SU-DHL-6 (cell line): ENCODE measurements around the gene RBM19.

Experiments
- H2AFZ ChIP-seq: fragments of 200-600 bp; sonication (generic); 2 replicates; pipeline ENCODE4 v1.6.1; 2014; ENCODE audit warnings: low read depth, mild to moderate bottlenecking, moderate library complexity, mixed read lengths, antibody characterized with exemption, low read length; ENCODE audit not compliant: severe bottlenecking
- H3F3A ChIP-seq: fragments of 200-600 bp; shearing (Covaris generic); 2 replicates; pipeline ENCODE4 v1.6.0; 2016; ENCODE audit warnings: antibody characterized with exemption, mild to moderate bottlenecking; ENCODE audit not compliant: insufficient read depth
- H3K27ac ChIP-seq: fragments of 200-600 bp; sonication (generic); 2 replicates; pipeline ENCODE4 v1.5.1; 2016; ENCODE audit warnings: low read depth, mild to moderate bottlenecking, low read length, moderate library complexity, mixed read lengths
- H3K27me3 ChIP-seq: fragments of 200-600 bp; sonication (generic), shearing (Covaris generic); 2 replicates; pipeline ENCODE4 v1.6.0; 2014; ENCODE audit warnings: mild to moderate bottlenecking, low read length
- H3K36me3 ChIP-seq: fragments of 200-600 bp; sonication (generic); 2 replicates; pipeline ENCODE4 v1.6.1; 2014; ENCODE audit warnings: mild to moderate bottlenecking, low read length, mixed read lengths
- H3K4me2 ChIP-seq: fragments of 300-600, 200-600 bp; shearing (Covaris generic), sonication (generic); 2 replicates; pipeline ENCODE4 v1.6.0; 2014; ENCODE audit warnings: low read length, low read depth, mild to moderate bottlenecking; ENCODE audit not compliant: poor library complexity, severe bottlenecking
- H3K4me3 ChIP-seq: fragments of 200-600 bp; sonication (generic); 2 replicates; pipeline ENCODE4 v1.5.1; 2014; ENCODE audit warnings: antibody characterized with exemption, low read length, mild to moderate bottlenecking, mixed read lengths; ENCODE audit not compliant: insufficient read depth, poor library complexity, severe bottlenecking
- H3K79me2 ChIP-seq: fragments of 200-600 bp; sonication (generic); 2 replicates; pipeline ENCODE4 v1.6.1; 2014; ENCODE audit warnings: mild to moderate bottlenecking, low read length, moderate library complexity; ENCODE audit not compliant: insufficient read depth
- H3K9ac ChIP-seq: fragments of 200-600 bp; sonication (generic); 2 replicates; pipeline ENCODE4 v1.7.0; 2014; ENCODE audit warnings: mild to moderate bottlenecking, low read length
- H3K9me2 ChIP-seq: fragments of 200-600 bp; sonication (generic); replicated peaks from 2 replicates; pipeline ENCODE4 v1.6.1; 2014; ENCODE audit warnings: low read length; ENCODE audit not compliant: insufficient read depth
- H3K9me3 ChIP-seq: fragments of 200-600 bp; sonication (generic); 2 replicates; pipeline ENCODE4 v1.6.1; 2014; ENCODE audit warnings: low read length, mixed read lengths; ENCODE audit not compliant: insufficient read depth
- H4K20me1 ChIP-seq: fragments of 200-600 bp; sonication (generic); 2 replicates; pipeline ENCODE4 v1.6.1; 2014; ENCODE audit warnings: low read depth, mild to moderate bottlenecking, antibody characterized with exemption, low read length, moderate library complexity, mixed read lengths
- CTCF ChIP-seq: fragments of 200-600 bp; sonication (generic); IDR thresholded peaks from one replicate; pipeline ENCODE4 v1.5.1; 2017; ENCODE audit warnings: antibody characterized with exemption, mild to moderate bottlenecking, low read length, moderate library complexity; ENCODE audit not compliant: insufficient read depth, poor library complexity, severe bottlenecking
- EZH2phosphoT487 ChIP-seq: fragments of 200-600 bp; sonication (generic), shearing (Covaris generic); conservative IDR thresholded peaks from 2 replicates; pipeline ENCODE4 v1.6.1; 2018; ENCODE audit warnings: mild to moderate bottlenecking, antibody characterized with exemption, low read length, moderate library complexity, mixed read lengths

The RBM19 gene

GRCh38 chr12:113980054-113980453 is 13.9 kb upstream of the RBM19 start:
- Histone ChIP-seq H3F3A (no peaks in the 10 kb centered on the region), H3K9me2 (no peaks in the 10 kb centered on the region), H3K9ac (no peak overlapping the region), H3K27ac (no peak overlapping the region), H3K9me3 (no peaks in the 10 kb centered on the region), H3K4me2 (no peak overlapping the region), H3K4me3 (no peak overlapping the region), H3K36me3 (no peaks in the 10 kb centered on the region), H4K20me1 (no peaks in the 10 kb centered on the region), H3K79me2 (no peaks in the 10 kb centered on the region), H3K27me3 (no peaks in the 10 kb centered on the region), H2AFZ (no peak overlapping the region)
- TF ChIP-seq EZH2phosphoT487 (no peak), CTCF (no peak)

DNA sequence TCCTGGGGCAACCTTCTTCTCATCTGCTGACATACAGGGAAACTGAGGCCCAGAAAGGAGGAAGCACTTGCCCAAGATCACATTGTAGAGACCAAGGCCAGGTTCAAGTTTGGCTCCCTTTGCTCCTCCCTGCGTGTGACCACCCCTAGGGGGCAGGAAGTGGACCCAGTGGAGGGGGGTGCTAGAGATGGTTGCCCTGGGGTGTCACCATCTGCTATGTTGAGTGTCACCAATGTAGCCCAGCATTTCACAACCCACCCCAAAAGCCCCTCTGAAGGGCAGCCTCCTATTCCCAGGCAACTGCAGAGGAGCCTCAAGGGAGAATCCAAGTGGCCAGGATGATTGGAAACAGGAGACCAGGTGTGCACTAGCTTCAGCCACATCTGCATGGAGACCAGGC is 12.0 kb upstream of the RBM19 start:
- no peak for TF ChIP-seq EZH2phosphoT487
- TF ChIP-seq CTCF, result no peak
- Histone ChIP-seq H3F3A (no peaks in the 10 kb centered on the region), H3K4me2 (no peak overlapping the region), H2AFZ (no peak overlapping the region), H3K27me3 (no peaks in the 10 kb centered on the region), H3K4me3 (no peak overlapping the region), H3K79me2 (no peaks in the 10 kb centered on the region), H3K36me3 (no peaks in the 10 kb centered on the region), H3K27ac (no peak overlapping the region), H3K9me2 (no peaks in the 10 kb centered on the region), H4K20me1 (no peaks in the 10 kb centered on the region), H3K9ac (no peak overlapping the region), H3K9me3 (no peaks in the 10 kb centered on the region)

DNA sequence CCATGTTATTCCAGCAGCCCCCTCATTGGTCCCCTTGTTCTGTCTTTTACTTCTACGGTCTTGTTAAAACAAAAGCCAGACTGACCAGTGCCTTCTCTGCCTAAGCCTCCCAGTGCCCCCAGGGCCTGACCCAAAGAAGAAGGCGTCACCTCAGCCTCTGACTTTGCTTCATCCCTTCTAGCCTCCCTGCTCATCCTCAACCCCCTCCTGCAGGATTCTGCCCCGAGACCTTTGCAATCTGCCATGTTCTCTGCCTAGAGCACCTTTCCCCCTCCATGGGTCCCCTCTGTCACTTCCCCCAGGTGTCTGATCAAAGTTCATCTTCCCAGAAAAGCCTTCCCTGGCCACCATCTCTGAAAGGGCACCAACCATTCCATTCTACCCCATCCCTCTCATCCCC is 7.9 kb upstream of the RBM19 start:
- Histone ChIP-seq H3K27me3 (no peaks in the 10 kb centered on the region), H3K27ac (no peak overlapping the region), H3K9me2 (no peaks in the 10 kb centered on the region), H3K79me2 (no peaks in the 10 kb centered on the region), H3K36me3 (no peaks in the 10 kb centered on the region), H4K20me1 (no peaks in the 10 kb centered on the region), H2AFZ (no peak overlapping the region), H3K4me2 (no peak overlapping the region), H3K9me3 (no peaks in the 10 kb centered on the region), H3K4me3 (no peak overlapping the region), H3F3A (no peaks in the 10 kb centered on the region), H3K9ac (no peak overlapping the region)
- TF ChIP-seq EZH2phosphoT487, result no peak
- no peak for TF ChIP-seq CTCF
